Liver (tissue), 9 donors: Measurements from ENCODE around the gene OMP. TPM values are rescaled to one million over a fixed set of nuclear protein-coding genes. Genes with fewer than 3 reads are reported as not detected.

Source experiments
- DNase-seq: peaks from one replicate; pipeline ENCODE4 v3.0.0-alpha.2; 2017; ENCODE audit warnings: low spot score
- H3K27ac ChIP-seq, 2 donors: one replicate each; pipeline ENCODE4 v1.7.0; 2013; ENCODE audit warnings: inconsistent platforms in 2 of 2, low read length in 2 of 2, control low read depth in 1 of 2, low read depth in 1 of 2, mild to moderate bottlenecking in 1 of 2
- H3K27me3 ChIP-seq, 4 donors: one replicate each; pipeline versions ENCODE4 v1.6.1 to v1.7.0; 2013; ENCODE audit warnings: low read length in 3 of 4, inconsistent platforms in 1 of 4, mild to moderate bottlenecking in 1 of 4, moderate library complexity in 1 of 4; ENCODE audit not compliant: control insufficient read depth in 4 of 4, insufficient read depth in 4 of 4
- H3K36me3 ChIP-seq, 4 donors: one replicate each; pipeline versions ENCODE4 v1.6.1 to v1.7.0; 2013; ENCODE audit warnings: low read length in 3 of 4, mild to moderate bottlenecking in 3 of 4, low read depth in 1 of 4, moderate library complexity in 1 of 4; ENCODE audit not compliant: control insufficient read depth in 4 of 4, insufficient read depth in 3 of 4
- H3K4me1 ChIP-seq, 4 donors: one replicate each; pipeline versions ENCODE4 v1.6.1 to v1.7.0; 2013; ENCODE audit warnings: low read length in 3 of 4, mild to moderate bottlenecking in 3 of 4, moderate library complexity in 1 of 4; ENCODE audit not compliant: control insufficient read depth in 4 of 4, insufficient read depth in 4 of 4
- H3K4me3 ChIP-seq, 3 donors: one replicate each; pipeline versions ENCODE4 v1.6.1 to v1.7.0; 2013; ENCODE audit warnings: low read length in 3 of 3, control low read depth in 1 of 3, low read depth in 1 of 3, mild to moderate bottlenecking in 1 of 3
- H3K9ac ChIP-seq, 2 donors: one replicate each; pipeline ENCODE4 v1.7.0; 2013; ENCODE audit warnings: low read length in 2 of 2, mild to moderate bottlenecking in 2 of 2, moderate library complexity in 2 of 2, control low read depth in 1 of 2, low read depth in 1 of 2
- H3K9me3 ChIP-seq, 4 donors: one replicate each; pipeline versions ENCODE4 v1.6.1 to v1.7.0; 2013; ENCODE audit warnings: low read length in 3 of 4; ENCODE audit not compliant: control insufficient read depth in 4 of 4
- CTCF ChIP-seq: fragments of 150-350 bp; IDR thresholded peaks from 2 replicates; pipeline ENCODE4 v1.5.1; 2017; ENCODE audit warnings: improper control_type of control experiment, low read depth, low read length; ENCODE audit not compliant: missing input control
- EGR1 ChIP-seq, 2 donors: IDR thresholded peaks; 2 replicates each; pipeline ENCODE4 v1.6.1; 2016 to 2018; ENCODE audit warnings: antibody characterized with exemption in 2 of 2, low read depth in 2 of 2
- FOXA1 ChIP-seq: IDR thresholded peaks from 2 replicates; pipeline ENCODE4 v1.6.1; 2016; ENCODE audit warnings: antibody characterized with exemption
- FOXA2 ChIP-seq: IDR thresholded peaks from 2 replicates; pipeline ENCODE4 v1.6.1; 2016; ENCODE audit warnings: antibody characterized with exemption
- GABPA ChIP-seq, 2 donors: IDR thresholded peaks in 1 of 2; conservative IDR thresholded peaks in 1 of 2; 2 replicates each; pipeline ENCODE4 v1.6.1; 2016; ENCODE audit warnings: antibody characterized with exemption in 2 of 2, mild to moderate bottlenecking in 1 of 2, moderate library complexity in 1 of 2
- HNF4A ChIP-seq, 2 donors: conservative IDR thresholded peaks; 2 replicates each; pipeline ENCODE4 v1.6.1; 2016; ENCODE audit warnings: antibody characterized with exemption in 2 of 2, mild to moderate bottlenecking in 2 of 2
- HNF4G ChIP-seq: IDR thresholded peaks from 2 replicates; pipeline ENCODE4 v1.6.1; 2016; ENCODE audit warnings: antibody characterized with exemption
- JUND ChIP-seq, 2 donors: IDR thresholded peaks; 2 replicates each; pipeline ENCODE4 v1.6.1; 2016; ENCODE audit warnings: antibody characterized with exemption in 2 of 2
- MAX ChIP-seq: IDR thresholded peaks from 2 replicates; pipeline ENCODE4 v1.6.1; 2016; ENCODE audit warnings: antibody characterized with exemption
- NR2F2 ChIP-seq: IDR thresholded peaks from 2 replicates; pipeline ENCODE4 v1.6.1; 2016; ENCODE audit warnings: antibody characterized with exemption
- RAD21 ChIP-seq, 2 donors: IDR thresholded peaks; 2 replicates each; pipeline ENCODE4 v1.6.1; 2016; ENCODE audit warnings: antibody characterized with exemption in 2 of 2, mild to moderate bottlenecking in 2 of 2
- REST ChIP-seq: IDR thresholded peaks from 2 replicates; pipeline ENCODE4 v1.6.1; 2016; ENCODE audit warnings: antibody characterized with exemption, mild to moderate bottlenecking
- RXRA ChIP-seq, 2 donors: IDR thresholded peaks; 2 replicates each; pipeline ENCODE4 v1.6.1; 2017 to 2018; ENCODE audit warnings: antibody characterized with exemption in 2 of 2, mild to moderate bottlenecking in 1 of 2
- SP1 ChIP-seq: IDR thresholded peaks from 2 replicates; pipeline ENCODE4 v1.6.1; 2018; ENCODE audit warnings: antibody characterized with exemption, mild to moderate bottlenecking
- TAF1 ChIP-seq: conservative IDR thresholded peaks from 2 replicates; pipeline ENCODE4 v1.6.1; 2016; ENCODE audit warnings: antibody characterized with exemption, mild to moderate bottlenecking
- YY1 ChIP-seq: IDR thresholded peaks from 2 replicates; pipeline ENCODE4 v1.6.1; 2016; ENCODE audit warnings: antibody characterized with exemption, mild to moderate bottlenecking
- ZBTB33 ChIP-seq: IDR thresholded peaks from 2 replicates; pipeline ENCODE4 v1.6.1; 2016; ENCODE audit warnings: antibody characterized with exemption
- WGBS: extraction: QIAGEN DNeasy Blood & Tissue Kit; methylation state at CpG from one replicate; pipeline ENCODE4 v1.1.7; 2013; 5-methylcytosine and 5-hydroxymethylcytosine counted together
- polyA plus RNA-seq, 2 donors: library from polyadenylated mRNA; stranded (reverse) in 1 of 2; unstranded in 1 of 2; fragments of 200-250 nt in 1 of 2; fragments of >200 nt in 1 of 2; fragmentation: Nextera tagmentation in 1 of 2; extraction: Ambion mirVana in 1 of 2; gene quantifications; one replicate each; pipeline versions ENCODE4 v1.2.1 to v1.2.3, GENCODE V29; 2013 to 2015
- total RNA-seq, 2 donors: library from RNA; depleted of rRNA; stranded (reverse); fragments of >200 nt; gene quantifications; one replicate each; pipeline ENCODE4 v1.2.3, GENCODE V29; 2014
- donor health status: healthy.
- donor health status: healthy.
- donor health status: healthy.
- donor health status: healthy.
- donor health status: healthy.

The OMP gene
- total and polyA plus RNA-seq, 4 donors = 0.24 to 0.75 (median 0.65) TPM; not detected in 1

GRCh38 chr11:77087723-77088225, 14.9 kb upstream of the OMP start (continued):
- TF ChIP-seq CTCF (no peak), JUND (IDR thresholded peaks at IDR 0.05) (no peak), RXRA (IDR thresholded peaks at IDR 0.05) (no peak), RAD21 (IDR thresholded peaks at IDR 0.05) (no peak), SP1 (no peak), FOXA2 (no peak), FOXA1 (no peak), GABPA (IDR thresholded peaks at IDR 0.05 in 1 of 2, conservative IDR thresholded peaks at IDR 0.05 in 1 of 2) (no peak), MAX (no peak), NR2F2 (no peak), TAF1 (no peak)

- H3K4me1 ChIP-seq = peaks cover 23 to 76% (median 62%) of the 10 kb centered on the region in 4 donors
- no peak for DNase-seq
These were observed 14.2 kb upstream of the OMP start for GRCh38 chr11:77088236-77089003.

More at GRCh38 chr11:77088236-77089003, 14.2 kb upstream of the OMP start:
- TF ChIP-seq JUND (IDR thresholded peaks at IDR 0.05) (no peak), HNF4A (conservative IDR thresholded peaks at IDR 0.05) (no peak), HNF4G (no peak), YY1 (no peak), MAX (no peak), ZBTB33 (no peak), EGR1 (IDR thresholded peaks at IDR 0.05; ENCODE audit: low read depth in 2 of 2) (no peak), REST (no peak), RAD21 (IDR thresholded peaks at IDR 0.05) (no peak), NR2F2 (no peak), CTCF (no peak)
- Histone ChIP-seq H3K27me3 (no peaks in the 10 kb centered on the region), H3K4me3 (no peak overlapping the region), H3K27ac (peak overlapping the region; percentile 14 to 76), H3K9ac (no peak overlapping the region), H3K9me3 (no peaks in the 10 kb centered on the region), H3K36me3 (peaks cover 0 to 1% (median under 1%) of the 10 kb centered on the region in 4 donors)
- 74% methylated on average over 11 of the region's 11 CpGs for WGBS
